Breast epithelium (tissue), 3 donors: ENCODE data around the gene ATP5ME.

Experiments used
- CTCF ChIP-seq, 3 donors: fragments of 450-650 bp; IDR thresholded peaks; one replicate each; pipeline ENCODE4 v1.5.1; 2016 to 2017; ENCODE audit warnings: antibody characterized with exemption in 3 of 3, mild to moderate bottlenecking in 3 of 3, moderate library complexity in 3 of 3
- POLR2A ChIP-seq: fragments of 450-650 bp; IDR thresholded peaks from one replicate; pipeline ENCODE4 v1.6.1; 2016; ENCODE audit warnings: antibody characterized with exemption, mild to moderate bottlenecking, moderate library complexity
- POLR2AphosphoS5 ChIP-seq, 3 donors: sonication (generic); formaldehyde crosslinking; IDR thresholded peaks; one replicate each; pipeline ENCODE4 v1.6.1; 2017; ENCODE audit warnings: antibody characterized with exemption in 3 of 3

GRCh38 chr4:678331-679103, 4.4 kb upstream of the ATP5ME start:
- TF ChIP-seq CTCF (IDR thresholded peaks at IDR 0.05) (no peak), POLR2AphosphoS5 (IDR thresholded peaks at IDR 0.05) (no peak), POLR2A (no peak)
